C4-2B (cell line): ENCODE data around the gene KLHL17.
"Not testable (repeated sequence)": the region's sequence is repeated elsewhere in the genome, so short reads cannot be mapped to it uniquely, and the experiment has no call there.

Experiments used
- H3K27ac ChIP-seq: fragments of 450-650 bp; 2 replicates; pipeline ENCODE4 v1.5.1; 2017
- ZFX ChIP-seq: fragments of 450-650 bp; IDR thresholded peaks from 2 replicates; pipeline ENCODE4 v1.6.1; 2017
- TF ChIP-seq, protein P1 (sequence below): fragments of 450-650 bp; conservative IDR thresholded peaks from 2 replicates; pipeline ENCODE4 v1.5.1; 2017; ENCODE audit warnings: mild to moderate bottlenecking

Gene KLHL17

GRCh38 chr1:1006305-1007159, 46.1 kb downstream of the KLHL17 start:
- peak overlapping the region; percentile 68 for H3K27ac ChIP-seq

GRCh38 chr1:1010131-1010530, 49.7 kb downstream of the KLHL17 start:
- not testable (repeated sequence) for H3K27ac ChIP-seq

More at GRCh38 chr1:1006305-1007159, 46.1 kb downstream of the KLHL17 start:
- TF ChIP-seq, protein P1, sequence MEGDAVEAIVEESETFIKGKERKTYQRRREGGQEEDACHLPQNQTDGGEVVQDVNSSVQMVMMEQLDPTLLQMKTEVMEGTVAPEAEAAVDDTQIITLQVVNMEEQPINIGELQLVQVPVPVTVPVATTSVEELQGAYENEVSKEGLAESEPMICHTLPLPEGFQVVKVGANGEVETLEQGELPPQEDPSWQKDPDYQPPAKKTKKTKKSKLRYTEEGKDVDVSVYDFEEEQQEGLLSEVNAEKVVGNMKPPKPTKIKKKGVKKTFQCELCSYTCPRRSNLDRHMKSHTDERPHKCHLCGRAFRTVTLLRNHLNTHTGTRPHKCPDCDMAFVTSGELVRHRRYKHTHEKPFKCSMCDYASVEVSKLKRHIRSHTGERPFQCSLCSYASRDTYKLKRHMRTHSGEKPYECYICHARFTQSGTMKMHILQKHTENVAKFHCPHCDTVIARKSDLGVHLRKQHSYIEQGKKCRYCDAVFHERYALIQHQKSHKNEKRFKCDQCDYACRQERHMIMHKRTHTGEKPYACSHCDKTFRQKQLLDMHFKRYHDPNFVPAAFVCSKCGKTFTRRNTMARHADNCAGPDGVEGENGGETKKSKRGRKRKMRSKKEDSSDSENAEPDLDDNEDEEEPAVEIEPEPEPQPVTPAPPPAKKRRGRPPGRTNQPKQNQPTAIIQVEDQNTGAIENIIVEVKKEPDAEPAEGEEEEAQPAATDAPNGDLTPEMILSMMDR: no peak
- no peak for TF ChIP-seq ZFX

- no peak overlapping the region for H3K27ac ChIP-seq
- TF ChIP-seq ZFX: no peak
- TF ChIP-seq, protein P1: no peak
Measured at GRCh38 chr1:1011396-1011949, 51.1 kb downstream of the KLHL17 start.

DNA sequence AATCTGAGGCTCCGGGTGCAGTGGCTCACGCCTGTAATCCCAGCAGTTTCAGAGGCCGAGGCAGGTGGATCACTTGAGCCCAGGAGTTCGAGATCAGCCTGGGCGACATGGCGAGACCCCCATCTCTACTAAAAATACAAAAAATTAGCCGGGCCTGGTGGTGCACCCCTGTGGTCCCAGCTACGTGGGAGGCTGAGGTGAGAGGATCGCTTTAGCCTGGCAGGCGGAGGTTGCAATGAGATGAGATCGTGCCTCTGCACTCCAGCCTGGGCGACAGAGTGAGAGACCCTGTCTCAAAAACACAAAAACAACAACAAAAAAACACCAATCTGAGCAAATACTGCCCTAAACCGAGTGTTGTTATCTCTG, 52.3 kb downstream of the KLHL17 start:
- H3K27ac ChIP-seq: peak overlapping the region; percentile 80

GRCh38 chr1:1013105-1013921, 52.9 kb downstream of the KLHL17 start, which contains the start of gene ISG15:
Gene ISG15 (plus strand): TSS chr1:1013497. CDS start chr1:1013574, 77 bp downstream.
- peak within 1 kb of the TSS; percentile 80 for H3K27ac ChIP-seq
- TF ChIP-seq ZFX: no peak
- TF ChIP-seq, protein P1: no peak

DNA sequence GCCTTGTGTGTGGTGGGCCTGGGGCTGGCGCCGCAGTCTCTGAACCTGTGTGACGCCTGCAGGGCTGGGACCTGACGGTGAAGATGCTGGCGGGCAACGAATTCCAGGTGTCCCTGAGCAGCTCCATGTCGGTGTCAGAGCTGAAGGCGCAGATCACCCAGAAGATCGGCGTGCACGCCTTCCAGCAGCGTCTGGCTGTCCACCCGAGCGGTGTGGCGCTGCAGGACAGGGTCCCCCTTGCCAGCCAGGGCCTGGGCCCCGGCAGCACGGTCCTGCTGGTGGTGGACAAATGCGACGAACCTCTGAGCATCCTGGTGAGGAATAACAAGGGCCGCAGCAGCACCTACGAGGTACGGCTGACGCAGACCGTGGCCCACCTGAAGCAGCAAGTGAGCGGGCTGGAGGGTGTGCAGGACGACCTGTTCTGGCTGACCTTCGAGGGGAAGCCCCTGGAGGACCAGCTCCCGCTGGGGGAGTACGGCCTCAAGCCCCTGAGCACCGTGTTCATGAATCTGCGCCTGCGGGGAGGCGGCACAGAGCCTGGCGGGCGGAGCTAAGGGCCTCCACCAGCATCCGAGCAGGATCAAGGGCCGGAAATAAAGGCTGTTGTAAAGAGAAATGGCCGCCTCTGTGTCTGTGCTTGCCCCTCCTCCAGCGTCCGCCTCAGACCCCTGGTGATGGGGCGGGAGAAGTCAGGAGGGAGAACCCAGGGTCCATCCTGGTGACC, 53.7 kb downstream of the KLHL17 start:
- peak overlapping the region; percentile 80 for H3K27ac ChIP-seq
- TF ChIP-seq ZFX: peak; percentile 27; the same call in 1 of the 2 replicates
- TF ChIP-seq, protein P1: no peak

DNA sequence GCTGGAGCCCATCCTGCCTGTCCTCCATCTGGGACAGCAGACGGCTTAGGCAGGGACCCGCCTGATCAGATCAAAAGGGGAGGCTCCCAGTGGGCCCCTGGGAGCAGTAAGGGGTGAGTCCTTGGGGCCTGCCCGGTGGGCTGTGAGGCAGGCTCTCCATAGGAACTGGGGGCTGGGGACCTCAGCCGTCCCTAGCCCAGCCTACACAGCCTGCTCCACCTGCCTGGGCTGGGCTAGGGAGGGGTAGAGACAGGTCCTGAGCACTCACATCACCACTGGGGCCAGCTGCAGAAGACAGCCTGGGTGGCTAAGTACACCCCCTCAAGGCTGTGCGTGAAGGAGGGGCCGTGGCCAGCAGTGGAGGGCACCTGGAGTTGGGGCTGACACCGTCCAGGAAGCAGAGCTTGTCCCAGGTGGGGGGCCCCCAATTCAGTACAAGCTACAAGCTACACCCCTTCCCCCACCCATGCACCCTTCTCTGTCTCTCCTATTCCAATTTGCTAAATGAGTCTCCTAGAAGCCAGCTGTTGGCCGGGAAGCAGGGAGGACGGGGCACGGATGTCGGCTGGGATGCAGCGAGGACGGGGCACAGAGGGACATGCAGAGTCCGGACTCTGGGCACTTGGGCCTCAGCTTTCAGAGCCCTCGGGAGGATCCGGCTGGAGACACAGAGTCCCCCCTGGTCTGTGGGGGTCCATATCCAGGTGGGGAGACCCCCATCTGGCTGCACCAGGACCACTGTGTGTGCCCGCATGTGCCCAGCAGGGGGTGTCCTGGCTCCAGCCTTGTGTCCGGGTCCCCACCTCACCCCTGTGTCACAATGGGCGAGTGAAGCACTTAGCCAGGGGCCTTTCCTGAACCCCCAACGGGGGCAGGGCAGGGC, 54.7 kb downstream of the KLHL17 start:
- TF ChIP-seq ZFX: no peak
- TF ChIP-seq, protein P1: no peak; the same call in 1 of the 2 replicates
- H3K27ac ChIP-seq: peak overlapping the region; percentile 80
